Lung (tissue), 12 donors: ENCODE measurements around the gene TROAP. TPM values are rescaled to one million over a fixed set of nuclear protein-coding genes. Genes with fewer than 3 reads are reported as not detected.
"Not testable (repeated sequence)": the region's sequence is repeated elsewhere in the genome, so short reads cannot be mapped to it uniquely, and the experiment has no call there.

Experiments used
- ATAC-seq: fragments of 200-7000 bp; cut with Tn5 transposase; one replicate; pipeline ENCODE4 v1.9.1; 2020; ENCODE audit warnings: moderate number of reproducible peaks; ENCODE audit not compliant: insufficient read depth, low FRiP score
- DNase-seq, 3 donors: peaks; one replicate each; pipeline ENCODE4 v3.0.0-alpha.2; 2013 to 2017
- H3K27ac ChIP-seq, 2 donors: one replicate each; pipeline ENCODE4 v1.5.1; 2013; ENCODE audit warnings: mild to moderate bottlenecking in 2 of 2, moderate library complexity in 2 of 2, control low read depth in 1 of 2, inconsistent platforms in 1 of 2, low read depth in 1 of 2, low read length in 1 of 2
- H3K27me3 ChIP-seq, 3 donors: one replicate each; pipeline ENCODE4 v1.5.1; 2013; ENCODE audit warnings: low read length in 2 of 3; ENCODE audit not compliant: control insufficient read depth in 3 of 3, insufficient read depth in 3 of 3
- H3K36me3 ChIP-seq, 4 donors: one replicate each; pipeline ENCODE4 v1.5.1; 2013; ENCODE audit warnings: low read length in 4 of 4, mild to moderate bottlenecking in 1 of 4, moderate library complexity in 1 of 4; ENCODE audit not compliant: control insufficient read depth in 4 of 4, insufficient read depth in 4 of 4
- H3K4me1 ChIP-seq, 5 donors: one replicate each; pipeline ENCODE4 v1.5.1; 2013; ENCODE audit warnings: low read length in 5 of 5, mild to moderate bottlenecking in 2 of 5, moderate library complexity in 1 of 5; ENCODE audit not compliant: control insufficient read depth in 5 of 5, insufficient read depth in 5 of 5
- H3K4me3 ChIP-seq: one replicate; pipeline ENCODE4 v1.5.1; 2013; ENCODE audit warnings: mild to moderate bottlenecking, control low read depth, moderate library complexity
- H3K9ac ChIP-seq, 2 donors: one replicate each; pipeline ENCODE4 v1.5.1; 2013; ENCODE audit warnings: low read length in 2 of 2, control low read depth in 1 of 2; ENCODE audit not compliant: insufficient read depth in 1 of 2
- H3K9me3 ChIP-seq, 4 donors: one replicate each; pipeline ENCODE4 v1.5.1; 2013; ENCODE audit warnings: low read length in 3 of 4, mild to moderate bottlenecking in 1 of 4, moderate library complexity in 1 of 4; ENCODE audit not compliant: control insufficient read depth in 4 of 4, insufficient read depth in 3 of 4
- WGBS, 2 donors: extraction: QIAGEN DNeasy Blood & Tissue Kit; methylation state at CpG; one replicate each; pipeline ENCODE4 v1.1.7; 2013; 5-methylcytosine and 5-hydroxymethylcytosine counted together
- polyA plus RNA-seq, 2 donors: library from polyadenylated mRNA; stranded (reverse); fragments of 200-250 nt; gene quantifications; one replicate each; pipeline ENCODE4 v1.2.1, GENCODE V29; 2013
- total RNA-seq, 2 donors: library from RNA; depleted of rRNA in 1 of 2; stranded (reverse); fragments of >200 nt in 1 of 2; gene quantifications; one replicate each; pipeline ENCODE4 v1.2.1, GENCODE V29; 2014 to 2021
- TF ChIP-seq, protein P1 (sequence below): IDR thresholded peaks from 2 replicates; pipeline ENCODE4 v1.5.1; 2012; ENCODE audit warnings: mild to moderate bottlenecking; ENCODE audit errors: control extremely low read depth, extremely low read depth
- donor health status: control.
- donor health status: control.
- donor health status: Bipolar disorder and iron deficiency.
- donor health status: healthy.
- donor health status: DM: yes; HTN: yes; CAD: no.

The TROAP gene
- total and polyA plus RNA-seq, 4 donors, result 1.2 to 4.6 (median 3.2) TPM

DNA sequence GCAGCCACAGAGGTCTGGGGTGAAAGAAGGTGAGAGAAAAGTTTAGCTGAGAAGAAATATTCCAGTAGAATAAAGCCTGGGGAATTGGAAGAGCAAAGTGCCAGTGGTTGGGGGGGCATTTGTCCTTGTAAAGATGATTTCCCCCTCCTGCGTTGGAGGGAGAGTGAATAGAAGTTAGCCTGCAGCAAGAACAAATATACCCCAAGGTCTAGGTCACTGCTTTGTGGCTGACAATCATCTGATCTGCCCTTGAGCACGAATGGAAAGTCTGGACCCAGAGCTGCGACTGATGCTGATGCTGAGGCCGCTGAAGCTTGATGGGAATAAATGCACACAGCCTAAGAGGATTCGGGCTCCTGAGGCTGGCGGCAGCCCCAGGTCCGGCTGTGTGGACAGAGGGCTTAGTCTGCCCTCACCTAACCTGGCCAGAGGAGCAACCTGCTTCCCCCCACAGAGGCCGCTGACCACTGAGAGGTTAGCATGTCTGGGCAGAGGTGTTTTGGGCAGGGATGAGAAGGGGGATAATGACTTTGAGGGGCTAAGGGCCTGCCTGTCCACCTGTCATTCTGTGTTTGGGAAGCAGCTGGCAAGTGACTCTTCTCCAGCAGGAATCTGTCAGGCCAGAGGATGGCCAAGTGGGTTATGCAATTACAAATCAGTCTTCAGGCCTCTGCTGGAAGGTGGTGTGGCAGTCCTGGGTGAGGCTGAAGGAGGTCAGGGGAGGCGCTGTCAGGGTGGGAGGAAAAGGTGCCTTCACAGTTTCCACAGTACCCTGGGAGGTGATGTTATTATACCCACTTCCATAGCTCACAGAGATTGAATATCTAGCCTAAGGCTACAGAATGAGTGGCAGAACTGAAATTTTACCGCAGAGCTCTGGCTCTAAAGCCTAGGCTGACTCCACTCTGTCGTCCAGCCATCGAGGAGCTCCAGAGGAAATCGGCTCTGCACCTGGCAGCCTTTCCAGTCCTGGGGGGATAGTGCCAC lies 46.5 kb upstream of the TROAP start:
- no peaks in the 10 kb centered on the region for H3K9me3 ChIP-seq
- no peaks in the 10 kb centered on the region for H3K27me3 ChIP-seq
- H3K9ac ChIP-seq, result no peak overlapping the region
- peaks cover 0 to 15% (median 10%) of the 10 kb centered on the region in 4 donors for H3K36me3 ChIP-seq
- DNase-seq (no peak), ATAC-seq (no peak)
- peaks cover 0 to 1% (median 0%) of the 10 kb centered on the region in 5 donors for H3K4me1 ChIP-seq
- TF ChIP-seq, protein P1, sequence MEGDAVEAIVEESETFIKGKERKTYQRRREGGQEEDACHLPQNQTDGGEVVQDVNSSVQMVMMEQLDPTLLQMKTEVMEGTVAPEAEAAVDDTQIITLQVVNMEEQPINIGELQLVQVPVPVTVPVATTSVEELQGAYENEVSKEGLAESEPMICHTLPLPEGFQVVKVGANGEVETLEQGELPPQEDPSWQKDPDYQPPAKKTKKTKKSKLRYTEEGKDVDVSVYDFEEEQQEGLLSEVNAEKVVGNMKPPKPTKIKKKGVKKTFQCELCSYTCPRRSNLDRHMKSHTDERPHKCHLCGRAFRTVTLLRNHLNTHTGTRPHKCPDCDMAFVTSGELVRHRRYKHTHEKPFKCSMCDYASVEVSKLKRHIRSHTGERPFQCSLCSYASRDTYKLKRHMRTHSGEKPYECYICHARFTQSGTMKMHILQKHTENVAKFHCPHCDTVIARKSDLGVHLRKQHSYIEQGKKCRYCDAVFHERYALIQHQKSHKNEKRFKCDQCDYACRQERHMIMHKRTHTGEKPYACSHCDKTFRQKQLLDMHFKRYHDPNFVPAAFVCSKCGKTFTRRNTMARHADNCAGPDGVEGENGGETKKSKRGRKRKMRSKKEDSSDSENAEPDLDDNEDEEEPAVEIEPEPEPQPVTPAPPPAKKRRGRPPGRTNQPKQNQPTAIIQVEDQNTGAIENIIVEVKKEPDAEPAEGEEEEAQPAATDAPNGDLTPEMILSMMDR, result no peak
- 85 to 92% methylated on average over 13 of the region's 13 CpGs for WGBS, 2 donors
- no peak overlapping the region for H3K27ac ChIP-seq
- H3K4me3 ChIP-seq, result no peak overlapping the region

DNA sequence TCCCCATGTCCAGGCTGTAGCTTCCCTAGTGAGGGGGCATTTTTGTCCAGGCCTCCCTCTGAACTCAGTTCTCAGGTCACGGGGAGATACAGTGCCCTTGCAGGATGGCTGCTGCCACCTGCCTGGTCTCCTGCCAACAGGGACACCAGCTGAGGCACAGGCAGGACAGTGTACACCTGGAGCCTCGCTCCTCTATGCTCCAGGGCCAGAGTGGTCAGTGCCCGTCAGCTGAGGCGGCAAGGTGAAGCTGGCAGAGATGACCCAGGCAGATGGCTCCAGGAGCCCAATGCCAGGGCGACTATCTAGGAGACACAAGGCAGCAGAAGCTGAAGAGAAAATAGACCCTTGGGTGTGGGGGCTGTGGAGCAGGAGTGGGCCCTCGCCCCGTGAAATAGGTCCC lies 45.6 kb upstream of the TROAP start:
- WGBS, 2 donors, result 93 to 98% methylated on average over 7 of the region's 7 CpGs

DNA sequence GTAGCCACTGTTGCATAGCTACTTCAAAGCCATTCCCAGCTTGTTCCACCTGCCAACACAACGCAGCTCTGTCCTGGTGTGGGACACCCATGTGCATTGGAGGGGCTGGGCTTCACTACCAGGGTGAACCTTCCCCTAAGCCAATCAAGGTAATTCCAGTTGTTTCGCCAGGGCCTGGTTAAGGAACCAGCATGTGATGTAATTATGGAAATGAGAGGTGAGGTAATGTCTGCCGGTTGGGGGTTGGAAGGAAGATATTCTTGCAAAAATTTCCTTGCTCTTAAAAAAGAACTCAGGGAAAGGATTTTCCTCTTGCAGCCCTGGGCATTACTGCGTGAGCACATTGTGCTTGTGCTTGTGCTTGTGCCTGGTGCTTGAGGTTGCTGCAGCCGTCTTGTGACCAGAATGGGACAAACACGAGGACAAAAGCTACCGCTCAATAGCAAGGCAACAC lies 43.3 kb upstream of the TROAP start:
- peak overlapping the region in 1 of 2 donors; percentile 62 for H3K27ac ChIP-seq
- 30 to 43% methylated on average over 7 of the region's 7 CpGs for WGBS, 2 donors
- H3K36me3 ChIP-seq, result no peaks in the 10 kb centered on the region
- TF ChIP-seq, protein P1, result no peak
- no peak overlapping the region for H3K9ac ChIP-seq
- DNase-seq, result no peak
- H3K27me3 ChIP-seq, result peaks cover 0 to 8% (median 0%) of the 10 kb centered on the region in 3 donors
- peak; percentile 43 for ATAC-seq
- H3K4me1 ChIP-seq, result peaks cover 0 to 1% (median 0%) of the 10 kb centered on the region in 5 donors
- H3K9me3 ChIP-seq, result no peaks in the 10 kb centered on the region
- no peak overlapping the region for H3K4me3 ChIP-seq

More for the DNA sequence above, 45.6 kb upstream of the TROAP start:
- H3K9me3 ChIP-seq, result no peaks in the 10 kb centered on the region
- no peak overlapping the region for H3K9ac ChIP-seq
- DNase-seq (no peak), ATAC-seq (no peak)
- no peak overlapping the region for H3K27ac ChIP-seq
- TF ChIP-seq, protein P1, result no peak
- peaks cover 0 to 1% (median 0%) of the 10 kb centered on the region in 5 donors for H3K4me1 ChIP-seq
- H3K36me3 ChIP-seq, result peaks cover 0 to 14% (median 8%) of the 10 kb centered on the region in 4 donors
- H3K27me3 ChIP-seq, result no peaks in the 10 kb centered on the region
- H3K4me3 ChIP-seq, result no peak overlapping the region

DNA sequence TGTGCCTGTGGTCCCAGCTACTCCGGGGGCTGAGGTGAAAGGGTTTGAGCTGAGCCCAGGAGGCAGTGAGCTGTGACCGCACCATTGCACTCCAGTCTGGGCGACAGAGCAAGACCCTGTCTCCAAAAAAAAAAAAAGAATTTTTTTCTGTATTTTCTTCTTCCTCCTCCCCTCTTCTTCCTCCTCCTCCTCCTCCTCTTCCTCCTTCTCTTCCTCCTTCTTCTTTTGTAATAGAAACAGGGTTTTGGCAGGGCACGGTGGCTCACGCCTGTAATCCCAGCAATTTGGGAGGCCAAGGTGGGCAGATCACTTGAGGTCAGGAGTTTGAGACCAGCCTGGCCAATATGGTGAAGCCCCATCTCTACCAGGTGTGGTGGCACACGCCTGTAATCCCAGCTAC lies 42.5 kb upstream of the TROAP start:
- WGBS, 2 donors, result 69 to 85% methylated on average over 6 of the region's 6 CpGs
- not testable (repeated sequence) for H3K9ac ChIP-seq

More for the DNA sequence above, 42.5 kb upstream of the TROAP start:
- not testable (repeated sequence) for ATAC-seq, H3K4me1 ChIP-seq, H3K27me3 ChIP-seq, DNase-seq, H3K36me3 ChIP-seq, H3K9me3 ChIP-seq, H3K4me3 ChIP-seq, H3K27ac ChIP-seq
